Measurements from ENCODE around the gene HS3ST2.

Gene HS3ST2

GRCh38 chr16:22813948-22814710, at the start of gene HS3ST2:
Gene HS3ST2, plus strand, starts transcription at chr16:22814162. Its CDS starts 449 bp downstream, at chr16:22814611.
- TF ChIP-seq CTCF (IDR thresholded peaks at IDR 0.05): peak; percentile 12
- H3K4me3 ChIP-seq: peak within 1 kb of the TSS; percentile 67
- no peak for DNase-seq (ENCODE audit: low spot score)
- H3K27ac ChIP-seq: no peak within 1 kb of the TSS

GRCh38 chr16:22764662-22765327, 49.2 kb upstream of the HS3ST2 start:
- TF ChIP-seq CTCF (IDR thresholded peaks at IDR 0.05): no peak
- Histone ChIP-seq H3K27ac (peak overlapping the region in 1 of 2 donors; percentile 44), H3K4me3 (no peak overlapping the region)
- DNase-seq (ENCODE audit: low spot score): no peak

DNA sequence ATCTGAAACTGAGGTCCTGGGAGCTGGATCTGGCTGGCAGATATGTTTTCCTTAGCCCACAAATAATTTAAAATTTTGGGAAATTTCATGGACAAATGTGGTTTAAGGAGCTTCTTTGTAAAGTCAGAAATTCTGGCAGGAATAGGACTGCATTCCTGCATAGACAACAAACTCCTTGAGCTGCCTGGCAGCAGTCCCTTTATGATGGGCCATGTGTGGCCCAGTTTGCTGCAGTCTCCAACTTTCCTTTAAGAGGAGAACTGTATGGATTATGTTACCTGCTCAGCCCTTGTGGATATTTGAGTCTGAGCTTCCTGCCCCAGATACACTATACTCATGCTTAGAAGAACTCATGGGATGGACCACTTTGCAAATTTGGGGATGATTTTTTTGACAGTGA, 48.5 kb upstream of the HS3ST2 start:
- no peak for DNase-seq (ENCODE audit: low spot score)
- Histone ChIP-seq H3K4me3 (no peak overlapping the region), H3K27ac (no peak overlapping the region)
- no peak for TF ChIP-seq CTCF (IDR thresholded peaks at IDR 0.05)

DNA sequence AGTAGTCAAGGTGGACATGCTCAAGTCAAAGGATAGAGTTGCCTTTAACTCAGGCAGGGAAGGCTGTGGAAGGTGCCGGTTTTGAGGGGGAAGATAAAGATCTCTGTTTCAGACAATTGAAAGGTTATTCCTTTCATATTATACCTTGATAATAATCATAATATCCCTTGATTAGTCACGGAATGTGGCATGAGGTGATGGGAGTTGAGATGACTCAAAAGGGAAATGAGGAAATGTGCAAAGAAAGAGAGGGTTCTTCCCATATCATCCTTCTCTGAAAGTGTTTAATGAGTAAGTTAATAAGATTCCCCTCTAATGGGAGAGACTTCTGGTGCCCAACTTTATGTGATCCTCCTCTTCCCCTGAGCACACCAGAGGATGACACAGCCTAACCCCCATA, 43.1 kb upstream of the HS3ST2 start:
- DNase-seq (ENCODE audit: low spot score): no peak
- Histone ChIP-seq H3K4me3 (no peak overlapping the region), H3K27ac (no peak overlapping the region)
- TF ChIP-seq CTCF (IDR thresholded peaks at IDR 0.05): no peak

- no peak overlapping the region for H3K27ac ChIP-seq
- no peak for TF ChIP-seq CTCF (IDR thresholded peaks at IDR 0.05)
- DNase-seq (ENCODE audit: low spot score): no peak
- no peak overlapping the region for H3K4me3 ChIP-seq
These were observed 42.4 kb upstream of the HS3ST2 start for GRCh38 chr16:22771551-22771950.

GRCh38 chr16:22775220-22775922, 38.6 kb upstream of the HS3ST2 start:
- no peak for TF ChIP-seq CTCF (IDR thresholded peaks at IDR 0.05)
- no peak overlapping the region for H3K27ac ChIP-seq

More at GRCh38 chr16:22775220-22775922, 38.6 kb upstream of the HS3ST2 start:
- H3K4me3 ChIP-seq: no peak overlapping the region
- no peak for DNase-seq (ENCODE audit: low spot score)
